ENCODE results near the gene EFNA4.

GRCh38 chr1:155105604-155106011, 42.1 kb downstream of the EFNA4 start:
- TF ChIP-seq, protein P1, sequence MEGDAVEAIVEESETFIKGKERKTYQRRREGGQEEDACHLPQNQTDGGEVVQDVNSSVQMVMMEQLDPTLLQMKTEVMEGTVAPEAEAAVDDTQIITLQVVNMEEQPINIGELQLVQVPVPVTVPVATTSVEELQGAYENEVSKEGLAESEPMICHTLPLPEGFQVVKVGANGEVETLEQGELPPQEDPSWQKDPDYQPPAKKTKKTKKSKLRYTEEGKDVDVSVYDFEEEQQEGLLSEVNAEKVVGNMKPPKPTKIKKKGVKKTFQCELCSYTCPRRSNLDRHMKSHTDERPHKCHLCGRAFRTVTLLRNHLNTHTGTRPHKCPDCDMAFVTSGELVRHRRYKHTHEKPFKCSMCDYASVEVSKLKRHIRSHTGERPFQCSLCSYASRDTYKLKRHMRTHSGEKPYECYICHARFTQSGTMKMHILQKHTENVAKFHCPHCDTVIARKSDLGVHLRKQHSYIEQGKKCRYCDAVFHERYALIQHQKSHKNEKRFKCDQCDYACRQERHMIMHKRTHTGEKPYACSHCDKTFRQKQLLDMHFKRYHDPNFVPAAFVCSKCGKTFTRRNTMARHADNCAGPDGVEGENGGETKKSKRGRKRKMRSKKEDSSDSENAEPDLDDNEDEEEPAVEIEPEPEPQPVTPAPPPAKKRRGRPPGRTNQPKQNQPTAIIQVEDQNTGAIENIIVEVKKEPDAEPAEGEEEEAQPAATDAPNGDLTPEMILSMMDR (IDR thresholded peaks at IDR 0.05): no peak
- no peak for TF ChIP-seq POLR2A (IDR thresholded peaks at IDR 0.05)

Data from heart left ventricle (tissue), 13 donors.